GM12872 (cell line): ENCODE data around the gene MACROD2.
A peak's percentile ranks its signal among the peaks of the same experiment; 100 is the strongest.

Experiments used
- TF ChIP-seq, protein P1 (sequence below): IDR thresholded peaks from 3 replicates; pipeline ENCODE4 v1.5.1; 2011; ENCODE audit warnings: low read depth, mild to moderate bottlenecking, low read length, moderate library complexity; ENCODE audit not compliant: insufficient read depth

The MACROD2 gene

DNA sequence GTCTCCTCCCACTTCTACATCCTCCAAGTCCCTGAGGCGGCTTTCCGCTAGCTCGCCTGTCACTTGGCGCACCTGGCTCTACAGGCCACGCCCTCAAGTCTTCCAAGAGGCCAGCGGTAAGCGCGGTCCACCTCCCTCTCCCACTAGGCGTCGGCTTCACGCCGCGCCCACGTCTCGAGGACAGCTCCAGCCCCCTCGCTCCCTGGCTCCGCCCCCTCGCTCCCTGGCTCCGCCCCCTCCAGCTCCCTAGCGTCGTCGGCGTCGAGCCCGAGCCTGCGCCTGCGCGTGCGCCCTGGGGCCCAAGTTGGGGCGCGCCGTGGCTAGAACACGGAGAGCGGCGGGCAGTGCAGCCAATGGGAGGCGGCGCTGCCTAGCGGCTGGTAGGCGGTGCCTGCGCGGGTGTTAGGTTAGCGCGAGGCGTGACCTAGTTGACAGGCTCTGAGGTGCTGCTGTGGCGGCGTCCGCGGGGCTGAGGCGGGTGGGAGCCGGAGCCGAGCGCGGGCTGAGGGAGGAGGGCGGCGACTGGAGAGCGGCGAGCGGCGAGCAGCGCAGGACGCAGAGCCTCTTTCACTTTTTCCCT lies at the start of gene MACROD2:
MACROD2 (plus strand) TSS at position 431 of the 580 bp plus-strand sequence.
- TF ChIP-seq, protein P1, sequence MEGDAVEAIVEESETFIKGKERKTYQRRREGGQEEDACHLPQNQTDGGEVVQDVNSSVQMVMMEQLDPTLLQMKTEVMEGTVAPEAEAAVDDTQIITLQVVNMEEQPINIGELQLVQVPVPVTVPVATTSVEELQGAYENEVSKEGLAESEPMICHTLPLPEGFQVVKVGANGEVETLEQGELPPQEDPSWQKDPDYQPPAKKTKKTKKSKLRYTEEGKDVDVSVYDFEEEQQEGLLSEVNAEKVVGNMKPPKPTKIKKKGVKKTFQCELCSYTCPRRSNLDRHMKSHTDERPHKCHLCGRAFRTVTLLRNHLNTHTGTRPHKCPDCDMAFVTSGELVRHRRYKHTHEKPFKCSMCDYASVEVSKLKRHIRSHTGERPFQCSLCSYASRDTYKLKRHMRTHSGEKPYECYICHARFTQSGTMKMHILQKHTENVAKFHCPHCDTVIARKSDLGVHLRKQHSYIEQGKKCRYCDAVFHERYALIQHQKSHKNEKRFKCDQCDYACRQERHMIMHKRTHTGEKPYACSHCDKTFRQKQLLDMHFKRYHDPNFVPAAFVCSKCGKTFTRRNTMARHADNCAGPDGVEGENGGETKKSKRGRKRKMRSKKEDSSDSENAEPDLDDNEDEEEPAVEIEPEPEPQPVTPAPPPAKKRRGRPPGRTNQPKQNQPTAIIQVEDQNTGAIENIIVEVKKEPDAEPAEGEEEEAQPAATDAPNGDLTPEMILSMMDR, result no peak

- TF ChIP-seq, protein P1, result no peak
These were observed 47.6 kb upstream of the MACROD2 start for GRCh38 chr20:13947719-13948118.

DNA sequence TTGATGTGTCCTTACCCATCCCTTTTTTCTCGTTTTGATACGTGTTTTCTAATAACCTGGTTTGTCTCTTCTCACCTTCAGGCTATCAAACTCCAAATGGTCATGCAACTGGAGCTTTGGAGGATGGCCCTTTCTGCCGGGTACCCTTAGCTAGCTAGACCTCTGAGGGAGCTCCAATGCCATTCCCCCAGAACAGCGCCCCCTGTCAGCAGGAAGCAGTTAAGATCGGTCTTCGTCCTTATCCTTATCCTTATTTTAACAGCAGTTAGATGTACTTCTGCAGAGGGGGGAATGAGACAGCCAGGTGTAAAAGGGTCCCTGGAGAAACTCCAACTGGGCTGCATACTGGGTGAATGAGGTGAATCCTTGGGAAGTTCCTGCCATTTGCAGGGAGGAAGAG lies 42.1 kb upstream of the MACROD2 start:
- TF ChIP-seq, protein P1, result peak; percentile 35; the same call in 2 of the 3 replicates

DNA sequence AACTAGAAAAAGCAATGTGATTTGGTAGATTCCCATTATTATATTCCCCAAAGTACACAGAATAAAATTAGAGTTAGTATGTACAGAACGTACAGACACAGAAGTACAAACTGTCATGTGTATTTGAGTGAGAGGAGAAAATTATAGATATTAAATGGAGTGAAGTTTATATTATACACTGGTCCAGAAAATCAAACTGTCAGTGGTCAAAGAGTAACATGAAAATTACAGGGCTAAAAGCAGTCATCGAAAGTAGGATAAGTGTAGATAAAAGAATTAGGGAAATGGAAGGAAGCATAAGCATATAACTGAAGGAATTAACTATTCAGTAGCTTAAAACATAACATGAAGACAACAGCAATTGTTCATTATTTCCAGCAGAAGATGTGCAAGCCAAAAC lies 35.2 kb upstream of the MACROD2 start:
- TF ChIP-seq, protein P1, result no peak

- TF ChIP-seq, protein P1, result no peak
These were observed 34.8 kb upstream of the MACROD2 start for GRCh38 chr20:13960525-13960924.

- TF ChIP-seq, protein P1, result no peak
These were observed 11.1 kb upstream of the MACROD2 start for GRCh38 chr20:13984211-13984610.

- TF ChIP-seq, protein P1, result no peak
These were observed 4.9 kb upstream of the MACROD2 start, which contains the start of gene SEL1L2 for GRCh38 chr20:13990465-13990864. TSS of gene SEL1L2 (minus strand) at chr20:13990614. CDS start at chr20:13990534, 80 bp downstream.
